Right kidney (tissue), 9 donors: ENCODE data around the gene ALG14.
"Not testable (repeated sequence)": the region's sequence is repeated elsewhere in the genome, so short reads cannot be mapped to it uniquely, and the experiment has no call there.

ENCODE experiments used
- DNase-seq: peaks from one replicate; pipeline ENCODE4 v3.0.0-alpha.2; 2016
- long read RNA-seq, 8 donors: transcript quantifications; one replicate each; lab custom pipeline, GENCODE V29; 2026

The ALG14 gene
- long read RNA-seq, donor 1, full-length matches to known transcripts: 17 of 17 reads
- long read RNA-seq, donor 1, partial matches to known transcripts: 0 of 17 reads
- long read RNA-seq, donor 1, other reads (novel, unspliced or antisense): 0 of 17 reads
- long read RNA-seq, donor 2, full-length matches to known transcripts: 12 of 12 reads
- long read RNA-seq, donor 2, partial matches to known transcripts: 0 of 12 reads
- long read RNA-seq, donor 2, other reads (novel, unspliced or antisense): 0 of 12 reads
- long read RNA-seq, donor 3, full-length matches to known transcripts: 5 of 5 reads
- long read RNA-seq, donor 3, partial matches to known transcripts: 0 of 5 reads
- long read RNA-seq, donor 3, other reads (novel, unspliced or antisense): 0 of 5 reads
- long read RNA-seq, donor 4, full-length matches to known transcripts: 9 of 9 reads
- long read RNA-seq, donor 4, partial matches to known transcripts: 0 of 9 reads
- long read RNA-seq, donor 4, other reads (novel, unspliced or antisense): 0 of 9 reads
- long read RNA-seq, donor 5, full-length matches to known transcripts: 15 of 15 reads
- long read RNA-seq, donor 5, partial matches to known transcripts: 0 of 15 reads
- long read RNA-seq, donor 5, other reads (novel, unspliced or antisense): 0 of 15 reads
- long read RNA-seq, donor 6, full-length matches to known transcripts: 8 of 8 reads
- long read RNA-seq, donor 6, partial matches to known transcripts: 0 of 8 reads
- long read RNA-seq, donor 6, other reads (novel, unspliced or antisense): 0 of 8 reads
- long read RNA-seq, donor 7, full-length matches to known transcripts: 23 of 23 reads
- long read RNA-seq, donor 7, partial matches to known transcripts: 0 of 23 reads
- long read RNA-seq, donor 7, other reads (novel, unspliced or antisense): 0 of 23 reads
- long read RNA-seq, donor 8, full-length matches to known transcripts: 11 of 11 reads
- long read RNA-seq, donor 8, partial matches to known transcripts: 0 of 11 reads
- long read RNA-seq, donor 8, other reads (novel, unspliced or antisense): 0 of 11 reads

GRCh38 chr1:95072532-95073419 is at the start of gene ALG14:
Gene ALG14, minus strand, starts transcription at chr1:95072951. Its CDS starts 53 bp downstream, at chr1:95072898.
- peak; percentile 99 for DNase-seq

- DNase-seq: no peak
Measured at GRCh38 chr1:95122151-95122697, 49.5 kb upstream of the ALG14 start.

GRCh38 chr1:95119273-95119672 is 46.5 kb upstream of the ALG14 start:
- DNase-seq: no peak

GRCh38 chr1:95118710-95119109 is 46.0 kb upstream of the ALG14 start:
- DNase-seq: no peak

GRCh38 chr1:95118067-95118499 is 45.3 kb upstream of the ALG14 start:
- DNase-seq: no peak

GRCh38 chr1:95117207-95118066 is 44.7 kb upstream of the ALG14 start, which contains the start of gene TLCD4:
Gene TLCD4, plus strand, starts transcription at chr1:95117355. Its CDS starts 26,547 bp downstream, at chr1:95143902.
- peak; percentile 94 for DNase-seq

- DNase-seq: peak; percentile 91
Measured at GRCh38 chr1:95116580-95117206, 43.9 kb upstream of the ALG14 start.

- DNase-seq: no peak
Measured at GRCh38 chr1:95115708-95116137, 43.0 kb upstream of the ALG14 start.

GRCh38 chr1:95113684-95114083 is 40.9 kb upstream of the ALG14 start:
- DNase-seq: no peak

- DNase-seq: no peak
Measured at GRCh38 chr1:95111014-95111413, 38.3 kb upstream of the ALG14 start.

GRCh38 chr1:95108792-95109191 is 36.0 kb upstream of the ALG14 start:
- no peak for DNase-seq

GRCh38 chr1:95098196-95098595 is 25.4 kb upstream of the ALG14 start:
- DNase-seq: no peak

- DNase-seq: no peak
Measured at GRCh38 chr1:95097426-95097825, 24.7 kb upstream of the ALG14 start.

- no peak for DNase-seq
Measured at GRCh38 chr1:95096218-95096841, 23.6 kb upstream of the ALG14 start.

GRCh38 chr1:95095833-95096217 is 23.1 kb upstream of the ALG14 start:
- DNase-seq: no peak

GRCh38 chr1:95094923-95095322 is 22.2 kb upstream of the ALG14 start:
- no peak for DNase-seq

- DNase-seq: no peak
Measured at GRCh38 chr1:95093296-95093695, 20.5 kb upstream of the ALG14 start.

GRCh38 chr1:95092891-95093290 is 20.1 kb upstream of the ALG14 start:
- DNase-seq: not testable (repeated sequence)

- DNase-seq: not testable (repeated sequence)
Measured at GRCh38 chr1:95091290-95091689, 18.5 kb upstream of the ALG14 start.
